Gastrocnemius medialis (tissue), 4 donors: ENCODE data around the gene RUSF1. TPM values are rescaled to one million over a fixed set of nuclear protein-coding genes. Genes with fewer than 3 reads are reported as not detected.

Experiments
- ATAC-seq, 2 donors: fragments of 150-250 bp; one replicate each; pipeline ENCODE4 v1.9.1; 2016
- DNase-seq, 2 donors: peaks; one replicate each; pipeline ENCODE4 v3.0.0-alpha.2; 2019
- H3K27ac ChIP-seq, 4 donors: fragments of 200-600 bp; sonication (generic); 1 replicate in 1 of 4; 2 replicates in 3 of 4; pipeline ENCODE4 v1.5.1; 2016 to 2018; ENCODE audit warnings: mild to moderate bottlenecking in 2 of 4, moderate library complexity in 1 of 4
- H3K27me3 ChIP-seq, 3 donors: fragments of 200-600 bp; sonication (generic) in 2 of 3; 1 replicate in 1 of 3; 2 replicates in 2 of 3; pipeline versions ENCODE4 v1.5.1 to v1.6.0; 2016 to 2019; ENCODE audit warnings: mild to moderate bottlenecking in 1 of 3, moderate library complexity in 1 of 3
- H3K36me3 ChIP-seq, 2 donors: fragments of 200-600 bp; sonication (generic) in 1 of 2; one replicate each; pipeline ENCODE4 v1.5.1; 2017 to 2018
- H3K4me1 ChIP-seq, 2 donors: fragments of 200-600 bp; sonication (generic) in 1 of 2; one replicate each; pipeline ENCODE4 v1.5.1; 2016 to 2017; ENCODE audit warnings: mild to moderate bottlenecking in 2 of 2
- H3K4me3 ChIP-seq, 4 donors: fragments of 200-600 bp; sonication (generic) in 3 of 4; 1 replicate in 1 of 4; 2 replicates in 3 of 4; pipeline ENCODE4 v1.5.1; 2016 to 2019; ENCODE audit warnings: mild to moderate bottlenecking in 2 of 4
- H3K9me3 ChIP-seq, 3 donors: fragments of 200-600 bp; sonication (generic) in 2 of 3; 1 replicate in 1 of 3; 2 replicates in 2 of 3; pipeline ENCODE4 v1.5.1; 2016 to 2019
- CTCF ChIP-seq, 5 experiments: fragments of 450-650 bp in 3 of 5; fragments of 200-600 bp in 2 of 5; sonication (generic) in 2 of 5; IDR thresholded peaks in 4 of 5; conservative IDR thresholded peaks in 1 of 5; 1 replicate in 4 of 5; 2 replicates in 1 of 5; pipeline ENCODE4 v1.5.1; 2016 to 2019; ENCODE audit warnings: antibody characterized with exemption in 5 of 5, mild to moderate bottlenecking in 3 of 5, moderate library complexity in 3 of 5
- POLR2A ChIP-seq, 2 donors: fragments of 450-650 bp; IDR thresholded peaks; one replicate each; pipeline ENCODE4 v1.6.1; 2017; ENCODE audit warnings: antibody characterized with exemption in 2 of 2, mild to moderate bottlenecking in 2 of 2, moderate library complexity in 2 of 2
- in situ Hi-C, 4 donors: fragments of 200-750 bp; cut with MboI; loops; one replicate each; pipeline versions ENCODE4 v1.15.0 to v1.8.0; 2017; ENCODE audit warnings: low sequenced_read_pairs in 4 of 4
- intact Hi-C: fragments of 100-400 bp; cut with DNase I; formaldehyde crosslinking; loops from one replicate; pipeline ENCODE4 v1.15.1; 2023; ENCODE audit warnings: low total_unique reads
- total RNA-seq, 4 donors: library from RNA; depleted of rRNA; stranded (reverse); fragments of >200 nt; gene quantifications; one replicate each; pipeline versions ENCODE4 v1.1.0 to v1.2.3, GENCODE V29; 2016

The RUSF1 gene
- total RNA-seq, 4 donors from 2014 or later = 6.7 to 15.1 (median 8.5) TPM

- ATAC-seq = no peak
- no peak for DNase-seq
Observed at GRCh38 chr16:31464348-31464769, 43.8 kb downstream of the RUSF1 start.

GRCh38 chr16:31461921-31462804 is 46.0 kb downstream of the RUSF1 start:
- Histone ChIP-seq H3K4me3 (no peak overlapping the region), H3K27me3 (no peaks in the 10 kb centered on the region), H3K36me3 (peaks cover 0 to 56% of the 10 kb centered on the region in 2 donors), H3K4me1 (peaks cover 23 to 27% of the 10 kb centered on the region in 2 donors), H3K27ac (peak overlapping the region in 1 of 4 donors; percentile 26), H3K9me3 (no peaks in the 10 kb centered on the region)
- TF ChIP-seq CTCF (IDR thresholded peaks at IDR 0.05 in 4 of 5, conservative IDR thresholded peaks at IDR 0.05 in 1 of 5) = no peak
- TF ChIP-seq POLR2A (IDR thresholded peaks at IDR 0.05) = no peak
- ATAC-seq (no peak), DNase-seq (no peak)
- in situ Hi-C loops (no loop called here), intact Hi-C loops (no loop called here)

More at GRCh38 chr16:31464348-31464769, 43.8 kb downstream of the RUSF1 start:
- H3K4me3 ChIP-seq = no peak overlapping the region
- H3K9me3 ChIP-seq = no peaks in the 10 kb centered on the region
- no peaks in the 10 kb centered on the region for H3K27me3 ChIP-seq
- H3K36me3 ChIP-seq = peaks cover 0 to 57% of the 10 kb centered on the region in 2 donors
- H3K4me1 ChIP-seq = peaks cover 14 to 15% of the 10 kb centered on the region in 2 donors
- intact Hi-C loops = no loop called here
- no peak overlapping the region for H3K27ac ChIP-seq
- in situ Hi-C loops = no loop called here
- no peak for TF ChIP-seq CTCF (IDR thresholded peaks at IDR 0.05 in 4 of 5, conservative IDR thresholded peaks at IDR 0.05 in 1 of 5)
- no peak for TF ChIP-seq POLR2A (IDR thresholded peaks at IDR 0.05)

- peak overlapping the region in 2 of 4 donors; percentile 85 to 94 for H3K27ac ChIP-seq
- DNase-seq = no peak
Observed at GRCh38 chr16:31461201-31461920, 46.8 kb downstream of the RUSF1 start.

GRCh38 chr16:31460582-31461002 is 47.6 kb downstream of the RUSF1 start:
- TF ChIP-seq POLR2A (IDR thresholded peaks at IDR 0.05) (no peak), CTCF (IDR thresholded peaks at IDR 0.05 in 4 of 5, conservative IDR thresholded peaks at IDR 0.05 in 1 of 5) (peak in 4 of 5 experiments; percentile 27 to 48 (median 28))
- Histone ChIP-seq H3K36me3 (peaks cover 0 to 40% of the 10 kb centered on the region in 2 donors), H3K4me1 (peaks cover 38 to 42% of the 10 kb centered on the region in 2 donors), H3K9me3 (no peaks in the 10 kb centered on the region), H3K27ac (peak overlapping the region; percentile 85 to 99 (median 92)), H3K4me3 (peak overlapping the region; percentile 39 to 90 (median 66)), H3K27me3 (no peaks in the 10 kb centered on the region)
- DNase-seq (no peak), ATAC-seq (no peak)
- in situ Hi-C loops = no loop called here
- intact Hi-C loops = no loop called here

More at GRCh38 chr16:31461201-31461920, 46.8 kb downstream of the RUSF1 start:
- peaks cover 31 to 34% of the 10 kb centered on the region in 2 donors for H3K4me1 ChIP-seq
- in situ Hi-C loops = no loop called here
- no peak for ATAC-seq
- no peaks in the 10 kb centered on the region for H3K27me3 ChIP-seq
- TF ChIP-seq CTCF (IDR thresholded peaks at IDR 0.05 in 4 of 5, conservative IDR thresholded peaks at IDR 0.05 in 1 of 5) (no peak), POLR2A (IDR thresholded peaks at IDR 0.05) (no peak)
- H3K36me3 ChIP-seq = peaks cover 0 to 48% of the 10 kb centered on the region in 2 donors
- intact Hi-C loops = no loop called here
- no peak overlapping the region for H3K4me3 ChIP-seq
- H3K9me3 ChIP-seq = no peaks in the 10 kb centered on the region
